Pancreas (tissue), 10 donors: ENCODE results near the gene ACOX1. TPM values are rescaled to one million over a fixed set of nuclear protein-coding genes. Genes with fewer than 3 reads are reported as not detected.

Source experiments
- ATAC-seq, 4 donors: fragments of 200-7000 bp; cut with Tn5 transposase; one replicate each; pipeline versions ENCODE4 v1.8.0 to v1.9.1; 2020; ENCODE audit warnings: mild to moderate bottlenecking in 4 of 4, moderate library complexity in 4 of 4
- DNase-seq, 6 donors: peaks; one replicate each; pipeline ENCODE4 v3.0.0-alpha.2; 2020
- FAIRE-seq: peaks from 2 replicates; lab custom pipeline; 2012; peaks lifted over from hg19 to GRCh38; lab: Jason Lieb, UNC
- H3K27ac ChIP-seq, 4 donors: fragments of 200-600 bp; sonication (generic); 1 replicate in 3 of 4; 2 replicates in 1 of 4; pipeline versions ENCODE4 v1.5.0 to v1.8.0; 2020
- H3K27me3 ChIP-seq, 4 donors: fragments of 200-600 bp; one replicate each; pipeline ENCODE4 v1.8.0; 2021
- H3K36me3 ChIP-seq, 3 donors: fragments of 200-600 bp; sonication (generic) in 1 of 3; one replicate each; pipeline versions ENCODE4 v1.5.0 to v1.8.0; 2020 to 2021
- H3K4me1 ChIP-seq, 3 donors: fragments of 200-600 bp; one replicate each; pipeline ENCODE4 v1.8.0; 2021
- H3K4me3 ChIP-seq, 4 donors: fragments of 200-600 bp; sonication (generic) in 2 of 4; one replicate each; pipeline versions ENCODE4 v1.5.0 to v1.8.0; 2020 to 2021
- H3K9me3 ChIP-seq, 4 donors: fragments of 200-600 bp; one replicate each; pipeline ENCODE4 v1.8.0; 2021
- CTCF ChIP-seq, 4 donors: fragments of 200-600 bp; sonication (generic) in 3 of 4; IDR thresholded peaks; one replicate each; pipeline versions ENCODE4 v1.5.0 to v1.8.0; 2021; ENCODE audit warnings: antibody characterized with exemption in 4 of 4
- WGBS, 2 donors: extraction: QIAGEN DNeasy Blood & Tissue Kit; methylation state at CpG; one replicate each; pipeline ENCODE4 v1.1.7; 2013; 5-methylcytosine and 5-hydroxymethylcytosine counted together
- intact Hi-C, 3 donors: fragments of 100-400 bp; cut with DNase I; formaldehyde crosslinking; loops; one replicate each; pipeline versions ENCODE4 v1.11.1 to v1.14.2; 2022
- polyA plus RNA-seq, 2 donors: library from polyadenylated mRNA; stranded (reverse); fragments of 200-250 nt; gene quantifications; one replicate each; pipeline ENCODE4 v1.2.3, GENCODE V29; 2013
- total RNA-seq, 6 donors: library from RNA; stranded (reverse); fragmentation: NEBNext Ultra II Directional in 4 of 6; extraction: Animal tissue kit (Norgen Biotek cat#: 25700) in 4 of 6; gene quantifications; one replicate each; pipeline versions ENCODE4 v1.2.1 to v1.2.4, GENCODE V29; 2021 to 2023
- donor health status: healthy with polysubstance abuse.
- donor health status: DM: no; HTN: no; CAD: no; lungs with moderate emphysema.
- donor health status: DM: no; HTN: no; CAD: no.
- donor health status: control.
- donor health status: control.
- donor health status: Bipolar disorder and iron deficiency.
- donor health status: DM: yes; HTN: yes; CAD: no.
- donor health status: DM: no; HTN: no; CAD: no.
- donor health status: DM: no; HTN: no; CAD: no.
- donor health status: DM: yes; HTN: yes; CAD: no.

Gene ACOX1
- total and polyA plus RNA-seq, 8 donors = 16.3 to 74.2 (median 57.5) TPM

GRCh38 chr17:76009969-76010661 is 31.1 kb upstream of the ACOX1 start:
- FAIRE-seq = no peak
- H3K4me3 ChIP-seq = no peak overlapping the region
- 85 to 86% methylated on average over 21 of the region's 21 CpGs for WGBS, 2 donors
- no peak for ATAC-seq
- H3K9me3 ChIP-seq = no peaks in the 10 kb centered on the region
- H3K4me1 ChIP-seq = no peaks in the 10 kb centered on the region
- intact Hi-C loops = loop anchor here in 1 of 3 donors (5.0 kb wide), 1 partner anchor 103 kb away; no protein-coding TSS in a partner anchor
- no peaks in the 10 kb centered on the region for H3K27me3 ChIP-seq
- H3K36me3 ChIP-seq = no peaks in the 10 kb centered on the region
- no peak overlapping the region for H3K27ac ChIP-seq
- no peak for DNase-seq
- TF ChIP-seq CTCF (IDR thresholded peaks at IDR 0.05) = no peak

- no peak overlapping the region for H3K4me3 ChIP-seq
- no peak for TF ChIP-seq CTCF (IDR thresholded peaks at IDR 0.05)
- no peaks in the 10 kb centered on the region for H3K36me3 ChIP-seq
- intact Hi-C loops = loop anchor here in 1 of 3 donors (5.0 kb wide), 1 partner anchor 102 kb away; no protein-coding TSS in a partner anchor
- H3K27ac ChIP-seq = no peak overlapping the region
- DNase-seq (no peak), FAIRE-seq (no peak), ATAC-seq (no peak)
- H3K4me1 ChIP-seq = no peaks in the 10 kb centered on the region
- no peaks in the 10 kb centered on the region for H3K9me3 ChIP-seq
- H3K27me3 ChIP-seq = no peaks in the 10 kb centered on the region
- 81 to 82% methylated on average over 20 of the region's 20 CpGs for WGBS, 2 donors
Measured at GRCh38 chr17:76009447-76009846, 30.5 kb upstream of the ACOX1 start.

- no peaks in the 10 kb centered on the region for H3K36me3 ChIP-seq
- no peak overlapping the region for H3K27ac ChIP-seq
- H3K4me1 ChIP-seq = peaks cover 0 to 4% (median 1%) of the 10 kb centered on the region in 3 donors
- 90 to 91% methylated on average over 55 to 56 of the region's 56 CpGs for WGBS, 2 donors
- FAIRE-seq = no peak
- H3K4me3 ChIP-seq = no peak overlapping the region
- no peak for TF ChIP-seq CTCF (IDR thresholded peaks at IDR 0.05)
- no peaks in the 10 kb centered on the region for H3K9me3 ChIP-seq
- DNase-seq = no peak
- intact Hi-C loops = loop anchor here in 1 of 3 donors (5.0 kb wide), 1 partner anchor 102 kb away; no protein-coding TSS in a partner anchor
- no peaks in the 10 kb centered on the region for H3K27me3 ChIP-seq
- no peak for ATAC-seq
Measured at GRCh38 chr17:76008630-76009425, 29.9 kb upstream of the ACOX1 start.

- intact Hi-C loops = loop anchor here in 1 of 3 donors (5.0 kb wide), 1 partner anchor 101 kb away; no protein-coding TSS in a partner anchor
- no peak for DNase-seq
- no peak for TF ChIP-seq CTCF (IDR thresholded peaks at IDR 0.05)
- Histone ChIP-seq H3K9me3 (no peaks in the 10 kb centered on the region), H3K27me3 (no peaks in the 10 kb centered on the region), H3K36me3 (no peaks in the 10 kb centered on the region), H3K4me3 (no peak overlapping the region), H3K4me1 (peaks cover 0 to 9% (median 7%) of the 10 kb centered on the region in 3 donors), H3K27ac (no peak overlapping the region)
- FAIRE-seq = no peak
- WGBS, 2 donors = 90 to 91% methylated on average over 35 to 36 of the region's 36 CpGs
- ATAC-seq = no peak
Measured at GRCh38 chr17:76008208-76008607, 29.2 kb upstream of the ACOX1 start.
